Nephron (organoid): Measurements from ENCODE around the gene ARHGEF7.

Experiments
- H3K27ac Mint-ChIP-seq, 3 experiments: 2 replicates each; pipeline ENCODE4 v1.8.0; 2020; ENCODE audit warnings: mixed read lengths in 3 of 3, mild to moderate bottlenecking in 2 of 3, moderate library complexity in 1 of 3
- H3K27me3 Mint-ChIP-seq: 2 replicates; pipeline ENCODE4 v1.8.0; 2021; ENCODE audit warnings: low read depth, mild to moderate bottlenecking, moderate library complexity, mixed read lengths
- H3K36me3 Mint-ChIP-seq: 2 replicates; pipeline ENCODE4 v1.8.0; 2020; ENCODE audit warnings: low read depth, mixed read lengths
- H3K4me1 Mint-ChIP-seq: 2 replicates; pipeline ENCODE4 v1.8.0; 2020; ENCODE audit warnings: mixed read lengths
- H3K4me3 Mint-ChIP-seq, 3 experiments: 2 replicates each; pipeline ENCODE4 v1.8.0; 2020; ENCODE audit warnings: mild to moderate bottlenecking in 3 of 3, mixed read lengths in 3 of 3, moderate library complexity in 2 of 3
- H3K9me3 Mint-ChIP-seq: 2 replicates; pipeline ENCODE4 v1.8.0; 2020; ENCODE audit warnings: mixed read lengths
- TF ChIP-seq, protein P1 (sequence below), 3 experiments: fragments of 200-600 bp; sonication (generic); IDR thresholded peaks; one replicate each; pipeline ENCODE4 v1.5.0; 2021; ENCODE audit warnings: antibody characterized with exemption in 3 of 3; ENCODE audit not compliant: unreplicated experiment in 3 of 3

The ARHGEF7 gene

DNA sequence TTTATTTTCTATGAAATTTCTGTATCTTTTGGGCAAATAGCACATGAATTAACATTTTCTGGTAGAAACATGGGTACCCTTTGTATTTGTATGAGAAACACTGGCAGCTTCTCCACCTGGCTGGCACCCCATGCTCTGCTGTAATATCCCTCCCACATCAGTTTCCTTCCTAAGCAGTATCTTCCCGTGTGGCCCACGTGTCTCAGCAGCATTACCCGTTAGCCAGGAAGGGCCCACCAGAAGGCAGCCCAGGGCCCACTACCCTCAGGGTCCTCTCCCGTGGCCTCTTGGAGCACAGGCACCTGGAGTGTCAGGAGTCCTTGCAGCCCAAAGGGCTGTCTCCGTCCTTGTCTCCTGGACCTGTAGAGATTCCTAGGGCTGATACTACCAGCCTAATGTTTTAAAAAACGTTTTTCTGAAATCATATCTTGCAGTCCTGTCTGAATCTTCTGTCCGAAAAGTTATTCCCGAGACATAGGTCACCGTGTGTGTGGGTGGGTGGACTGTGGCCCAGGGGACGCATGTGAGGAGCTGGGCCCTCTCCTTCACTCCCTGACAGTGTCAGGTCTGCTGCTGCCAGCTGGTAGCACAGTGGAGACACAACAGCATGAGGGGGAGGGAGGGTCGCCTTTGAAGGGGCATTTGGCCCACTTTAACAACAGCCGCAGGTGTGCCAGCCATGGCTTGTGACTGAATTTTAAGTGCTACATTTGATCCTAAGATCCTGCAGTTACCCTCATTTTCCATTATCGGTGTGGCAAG lies 183.3 kb downstream of the ARHGEF7 start:
- no peak overlapping the region for H3K4me3 Mint-ChIP-seq
- peaks cover 10% of the 10 kb centered on the region for H3K4me1 Mint-ChIP-seq
- no peaks in the 10 kb centered on the region for H3K27me3 Mint-ChIP-seq
- peaks cover 62% of the 10 kb centered on the region for H3K36me3 Mint-ChIP-seq
- H3K27ac Mint-ChIP-seq: no peak overlapping the region
- H3K9me3 Mint-ChIP-seq: no peaks in the 10 kb centered on the region
- TF ChIP-seq, protein P1, sequence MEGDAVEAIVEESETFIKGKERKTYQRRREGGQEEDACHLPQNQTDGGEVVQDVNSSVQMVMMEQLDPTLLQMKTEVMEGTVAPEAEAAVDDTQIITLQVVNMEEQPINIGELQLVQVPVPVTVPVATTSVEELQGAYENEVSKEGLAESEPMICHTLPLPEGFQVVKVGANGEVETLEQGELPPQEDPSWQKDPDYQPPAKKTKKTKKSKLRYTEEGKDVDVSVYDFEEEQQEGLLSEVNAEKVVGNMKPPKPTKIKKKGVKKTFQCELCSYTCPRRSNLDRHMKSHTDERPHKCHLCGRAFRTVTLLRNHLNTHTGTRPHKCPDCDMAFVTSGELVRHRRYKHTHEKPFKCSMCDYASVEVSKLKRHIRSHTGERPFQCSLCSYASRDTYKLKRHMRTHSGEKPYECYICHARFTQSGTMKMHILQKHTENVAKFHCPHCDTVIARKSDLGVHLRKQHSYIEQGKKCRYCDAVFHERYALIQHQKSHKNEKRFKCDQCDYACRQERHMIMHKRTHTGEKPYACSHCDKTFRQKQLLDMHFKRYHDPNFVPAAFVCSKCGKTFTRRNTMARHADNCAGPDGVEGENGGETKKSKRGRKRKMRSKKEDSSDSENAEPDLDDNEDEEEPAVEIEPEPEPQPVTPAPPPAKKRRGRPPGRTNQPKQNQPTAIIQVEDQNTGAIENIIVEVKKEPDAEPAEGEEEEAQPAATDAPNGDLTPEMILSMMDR (IDR thresholded peaks at IDR 0.05; ENCODE audit: unreplicated experiment in 3 of 3): no peak

DNA sequence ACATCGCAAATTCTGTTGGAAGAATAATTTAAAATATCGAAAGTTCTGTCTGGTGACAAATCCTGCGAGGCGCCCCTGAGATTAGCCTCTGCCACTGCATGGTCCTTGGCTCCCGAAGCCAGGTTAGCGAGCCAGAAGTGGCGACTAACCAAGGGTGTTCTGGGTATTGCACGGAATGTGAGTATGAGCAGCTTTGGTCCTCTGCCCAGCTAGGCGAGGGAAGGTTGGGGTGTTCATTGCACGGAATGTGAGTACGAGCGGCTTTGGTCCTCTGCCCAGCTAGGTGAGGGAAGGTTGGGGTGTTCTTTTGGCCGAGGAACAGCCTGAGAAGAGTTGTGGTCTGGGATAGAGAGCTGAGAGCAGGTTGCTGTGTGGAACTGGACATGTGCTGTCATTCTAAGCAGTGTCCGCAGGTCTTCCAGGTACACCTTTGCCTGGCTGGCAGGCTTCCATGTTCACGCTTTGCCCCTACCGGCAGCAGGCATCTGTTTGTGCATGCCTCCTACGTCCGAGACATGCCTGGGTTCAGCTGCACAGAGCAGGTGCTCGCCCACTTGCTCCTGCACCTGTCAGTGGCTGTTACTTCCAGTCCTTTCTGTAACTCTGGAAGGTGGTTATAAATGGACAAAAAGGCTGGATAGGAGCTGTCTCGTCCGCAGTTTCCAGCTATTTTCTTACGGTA lies 187.1 kb downstream of the ARHGEF7 start:
- peaks cover 10% of the 10 kb centered on the region for H3K4me1 Mint-ChIP-seq
- peaks cover 71% of the 10 kb centered on the region for H3K36me3 Mint-ChIP-seq
- peak overlapping the region in 1 of 3 experiments; percentile 20 for H3K27ac Mint-ChIP-seq
- no peak overlapping the region for H3K4me3 Mint-ChIP-seq
- TF ChIP-seq, protein P1 (IDR thresholded peaks at IDR 0.05; ENCODE audit: unreplicated experiment in 3 of 3): no peak
- H3K27me3 Mint-ChIP-seq: no peaks in the 10 kb centered on the region
- H3K9me3 Mint-ChIP-seq: no peaks in the 10 kb centered on the region

DNA sequence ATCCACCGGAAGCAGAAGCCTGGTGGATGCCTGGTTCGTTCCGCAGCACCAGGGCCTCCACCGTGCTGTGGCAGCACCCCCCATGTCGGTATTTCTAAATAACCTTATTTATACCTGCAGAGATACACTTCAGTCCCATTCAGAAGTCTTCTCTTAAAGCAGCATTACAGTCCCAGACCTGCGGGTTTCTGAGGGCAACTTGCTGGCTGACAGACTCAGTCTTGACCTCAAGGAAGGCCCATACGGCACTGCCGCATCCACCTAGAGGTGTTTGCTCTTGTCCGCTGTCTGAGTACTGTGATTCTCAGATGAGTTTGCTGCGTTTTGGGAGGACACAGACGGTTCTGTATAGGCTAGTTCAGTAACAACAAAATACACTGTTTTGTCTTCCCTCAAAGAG lies 188.4 kb downstream of the ARHGEF7 start:
- no peaks in the 10 kb centered on the region for H3K27me3 Mint-ChIP-seq

DNA sequence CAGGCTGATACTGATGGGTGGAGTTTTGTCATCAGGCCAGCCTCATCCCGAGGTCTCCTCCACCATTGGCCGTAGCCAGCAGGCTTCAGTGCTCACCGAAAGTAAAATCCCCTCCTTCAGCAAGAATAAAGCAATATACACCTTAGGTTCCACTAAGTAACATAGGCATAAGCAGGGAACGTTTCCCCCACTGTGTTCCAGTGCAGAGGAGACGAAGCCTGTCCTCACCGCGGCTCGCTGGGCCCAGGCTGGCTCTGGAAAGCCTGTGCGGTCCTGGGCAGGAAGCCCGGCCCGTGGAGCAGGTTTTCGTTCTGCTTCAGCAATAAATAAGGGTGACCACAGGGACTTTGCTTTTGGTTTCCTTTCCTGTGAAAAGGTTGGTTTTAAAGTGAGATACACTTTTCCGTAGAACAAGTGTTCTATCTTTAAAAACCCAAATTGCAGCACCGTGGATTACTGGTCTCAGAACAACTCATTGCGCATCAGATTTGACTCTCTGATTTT lies 189.0 kb downstream of the ARHGEF7 start:
- Mint-ChIP-seq H3K9me3 (peaks cover 1% of the 10 kb centered on the region), H3K4me1 (peaks cover 10% of the 10 kb centered on the region), H3K4me3 (no peak overlapping the region), H3K36me3 (peaks cover 78% of the 10 kb centered on the region), H3K27me3 (no peaks in the 10 kb centered on the region), H3K27ac (no peak overlapping the region)
- TF ChIP-seq, protein P1 (IDR thresholded peaks at IDR 0.05; ENCODE audit: unreplicated experiment in 3 of 3): no peak

More for the DNA sequence above, 188.4 kb downstream of the ARHGEF7 start:
- Mint-ChIP-seq H3K27ac (no peak overlapping the region), H3K4me1 (peaks cover 10% of the 10 kb centered on the region), H3K36me3 (peaks cover 73% of the 10 kb centered on the region), H3K9me3 (no peaks in the 10 kb centered on the region), H3K4me3 (no peak overlapping the region)
- TF ChIP-seq, protein P1 (IDR thresholded peaks at IDR 0.05; ENCODE audit: unreplicated experiment in 3 of 3): no peak

DNA sequence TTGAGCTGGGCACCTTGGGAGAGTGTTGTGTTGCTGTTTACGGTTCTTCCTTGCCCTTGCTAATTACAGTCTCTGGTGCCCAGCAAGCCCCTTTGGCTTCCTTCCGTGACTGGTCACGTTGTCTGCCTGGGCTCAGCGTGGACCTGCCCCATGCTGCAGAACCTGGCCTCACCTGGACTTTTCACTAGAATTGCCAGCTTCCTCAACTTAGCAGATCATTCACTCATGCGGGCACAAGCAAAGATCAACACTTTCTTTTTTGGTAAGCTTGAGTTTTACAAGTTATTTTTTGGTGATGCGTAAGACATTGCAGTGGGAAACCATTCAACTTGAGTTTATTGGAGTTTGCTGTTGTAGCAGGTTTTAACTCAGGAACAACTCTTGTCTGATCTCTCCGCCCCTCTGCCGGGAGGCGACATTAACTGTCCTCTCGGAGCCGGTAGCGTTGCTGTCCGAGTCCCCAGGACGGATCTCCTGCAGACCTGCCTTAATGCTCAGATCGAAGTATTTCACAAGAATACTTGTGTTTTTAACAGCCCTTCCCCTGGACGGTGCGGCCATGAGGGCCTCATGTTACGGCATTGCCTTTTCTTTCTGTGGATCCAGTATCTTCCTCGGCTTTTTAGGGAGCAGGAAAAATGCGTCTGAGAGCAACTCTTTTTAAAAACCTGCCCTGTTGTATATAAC lies 189.6 kb downstream of the ARHGEF7 start:
- H3K27me3 Mint-ChIP-seq: no peaks in the 10 kb centered on the region
- peaks cover 8% of the 10 kb centered on the region for H3K9me3 Mint-ChIP-seq
- no peak overlapping the region for H3K4me3 Mint-ChIP-seq
- H3K4me1 Mint-ChIP-seq: peaks cover 10% of the 10 kb centered on the region
- peaks cover 85% of the 10 kb centered on the region for H3K36me3 Mint-ChIP-seq
- TF ChIP-seq, protein P1 (IDR thresholded peaks at IDR 0.05; ENCODE audit: unreplicated experiment in 3 of 3): no peak
- no peak overlapping the region for H3K27ac Mint-ChIP-seq
